ENCODE measurements around the gene GNA14.
"Not testable (repeated sequence)": the region's sequence is repeated elsewhere in the genome, so short reads cannot be mapped to it uniquely, and the experiment has no call there.

The GNA14 gene

GRCh38 chr9:77531400-77531799, 116.7 kb downstream of the GNA14 start:
- DNase-seq = no peak

GRCh38 chr9:77523891-77524290, 124.2 kb downstream of the GNA14 start:
- DNase-seq = no peak

- DNase-seq = no peak
These were observed 127.0 kb downstream of the GNA14 start for GRCh38 chr9:77521091-77521490.

- no peak for DNase-seq
These were observed 129.4 kb downstream of the GNA14 start for GRCh38 chr9:77518688-77519087.

- no peak for DNase-seq
These were observed 131.3 kb downstream of the GNA14 start for GRCh38 chr9:77516781-77517180.

GRCh38 chr9:77514886-77515711, 133.0 kb downstream of the GNA14 start:
- DNase-seq = no peak

- DNase-seq = no peak
These were observed 134.7 kb downstream of the GNA14 start for GRCh38 chr9:77513457-77513856.

- DNase-seq = no peak
These were observed 135.2 kb downstream of the GNA14 start for GRCh38 chr9:77512876-77513275.

GRCh38 chr9:77511525-77511924, 136.6 kb downstream of the GNA14 start:
- DNase-seq = no peak

GRCh38 chr9:77510666-77511065, 137.5 kb downstream of the GNA14 start:
- no peak for DNase-seq

- DNase-seq = no peak
These were observed 139.7 kb downstream of the GNA14 start for GRCh38 chr9:77508396-77508795.

- DNase-seq = no peak
These were observed 140.7 kb downstream of the GNA14 start for GRCh38 chr9:77507212-77507961.

- no peak for DNase-seq
These were observed 142.9 kb downstream of the GNA14 start for GRCh38 chr9:77505232-77505631.

GRCh38 chr9:77502568-77502967, 145.6 kb downstream of the GNA14 start:
- DNase-seq = no peak

GRCh38 chr9:77498891-77499290, 149.2 kb downstream of the GNA14 start:
- DNase-seq = no peak

- no peak for DNase-seq
These were observed 150.6 kb downstream of the GNA14 start for GRCh38 chr9:77497322-77498198.

- peak; percentile 54 for DNase-seq
These were observed 152.1 kb downstream of the GNA14 start for GRCh38 chr9:77495834-77496671.

GRCh38 chr9:77490279-77490678, 157.8 kb downstream of the GNA14 start:
- not testable (repeated sequence) for DNase-seq

- not testable (repeated sequence) for DNase-seq
These were observed 158.5 kb downstream of the GNA14 start for GRCh38 chr9:77489405-77490163.

- DNase-seq = no peak
These were observed 159.5 kb downstream of the GNA14 start for GRCh38 chr9:77488439-77489126.

- no peak for DNase-seq
These were observed 161.2 kb downstream of the GNA14 start for GRCh38 chr9:77486968-77487367.

Data from islet precursor cell (in vitro differentiated cells).